MM.1S (cell line): ENCODE data around the gene FER.
A peak's percentile ranks its signal among the peaks of the same experiment; 100 is the strongest.

Source experiments
- DNase-seq: peaks from one replicate; pipeline ENCODE4 v3.0.0-alpha.2; 2015
- H2AFZ ChIP-seq: fragments of 300-600 bp; sonication (generic); 2 replicates; pipeline ENCODE4 v1.6.0; 2016; ENCODE audit warnings: antibody characterized with exemption, low read length
- H3F3A ChIP-seq: fragments of 300-600 bp; sonication (generic); 2 replicates; pipeline ENCODE4 v1.6.1; 2016; ENCODE audit warnings: mild to moderate bottlenecking, antibody characterized with exemption, low read length, moderate library complexity, mixed read lengths; ENCODE audit not compliant: insufficient read depth
- H3K27ac ChIP-seq: fragments of 300-600 bp; sonication (generic); 2 replicates; pipeline ENCODE4 v1.5.1; 2016; ENCODE audit warnings: mild to moderate bottlenecking, low read length
- H3K27me3 ChIP-seq: fragments of 300-600 bp; sonication (generic); replicated peaks from 2 replicates; pipeline ENCODE4 v1.6.0; 2016; ENCODE audit warnings: low read length; ENCODE audit not compliant: insufficient read depth
- H3K36me3 ChIP-seq: fragments of 300-600 bp; sonication (generic); replicated peaks from 2 replicates; pipeline ENCODE4 v1.6.1; 2016; ENCODE audit warnings: mild to moderate bottlenecking, low read length, mixed read lengths; ENCODE audit not compliant: insufficient read depth
- H3K4me1 ChIP-seq: fragments of 300-600 bp; sonication (generic); 2 replicates; pipeline ENCODE4 v1.6.1; 2016; ENCODE audit warnings: low read length, mixed read lengths
- H3K4me2 ChIP-seq: fragments of 300-600 bp; sonication (generic); 2 replicates; pipeline ENCODE4 v1.6.0; 2016; ENCODE audit warnings: low read depth, low read length
- H3K4me3 ChIP-seq: fragments of 300-600 bp; sonication (generic); 2 replicates; pipeline ENCODE4 v1.5.1; 2016; ENCODE audit warnings: low read length, mixed read lengths
- H3K79me2 ChIP-seq: fragments of 300-600 bp; sonication (generic); 2 replicates; pipeline ENCODE4 v1.6.1; 2016; ENCODE audit warnings: mixed run types, low read length, mixed read lengths
- H3K9ac ChIP-seq: fragments of 300-600 bp; sonication (generic); 2 replicates; pipeline ENCODE4 v1.6.1; 2016; ENCODE audit warnings: low read length, mixed read lengths
- H3K9me2 ChIP-seq: fragments of 300-600 bp; sonication (generic); replicated peaks from 2 replicates; pipeline ENCODE4 v1.6.1; 2016; ENCODE audit warnings: mild to moderate bottlenecking, low read length, mixed read lengths; ENCODE audit not compliant: insufficient read depth
- H3K9me3 ChIP-seq: fragments of 300-600 bp; sonication (generic); replicated peaks from 2 replicates; pipeline ENCODE4 v1.6.1; 2016; ENCODE audit warnings: mild to moderate bottlenecking, low read length, mixed read lengths; ENCODE audit not compliant: insufficient read depth
- H4K20me1 ChIP-seq: fragments of 300-600 bp; sonication (generic); 2 replicates; pipeline ENCODE4 v1.6.1; 2016; ENCODE audit warnings: mild to moderate bottlenecking, low read length, moderate library complexity, mixed read lengths; ENCODE audit not compliant: insufficient read depth
- CTCF ChIP-seq: fragments of 300-600 bp; sonication (generic); IDR thresholded peaks from 2 replicates; pipeline ENCODE4 v1.5.1; 2016; ENCODE audit warnings: antibody characterized with exemption, low read length, mixed read lengths
- EZH2 ChIP-seq: fragments of 300-600 bp; sonication (generic); optimal IDR thresholded peaks from 2 replicates; pipeline ENCODE3; 2017; ENCODE audit warnings: low read depth, mild to moderate bottlenecking, antibody characterized with exemption, low read length, mixed read lengths
- EZH2phosphoT487 ChIP-seq: fragments of 300-600 bp; sonication (generic); IDR thresholded peaks from 2 replicates; pipeline ENCODE4 v1.6.1; 2018; ENCODE audit warnings: antibody characterized with exemption, low read length

FER gene

GRCh38 chr5:109063223-109063622 is 315.5 kb downstream of the FER start:
- TF ChIP-seq EZH2 (no peak), CTCF (no peak), EZH2phosphoT487 (no peak)
- Histone ChIP-seq H3K27ac (no peak overlapping the region), H4K20me1 (no peaks in the 10 kb centered on the region), H3K4me3 (no peak overlapping the region), H3K9ac (no peak overlapping the region), H3K4me2 (no peak overlapping the region), H3K27me3 (no peaks in the 10 kb centered on the region), H3K9me3 (no peaks in the 10 kb centered on the region), H3K36me3 (no peaks in the 10 kb centered on the region), H3K4me1 (no peaks in the 10 kb centered on the region), H2AFZ (no peak overlapping the region), H3K9me2 (no peaks in the 10 kb centered on the region), H3K79me2 (no peaks in the 10 kb centered on the region), H3F3A (no peaks in the 10 kb centered on the region)
- DNase-seq = peak; percentile 2

DNA sequence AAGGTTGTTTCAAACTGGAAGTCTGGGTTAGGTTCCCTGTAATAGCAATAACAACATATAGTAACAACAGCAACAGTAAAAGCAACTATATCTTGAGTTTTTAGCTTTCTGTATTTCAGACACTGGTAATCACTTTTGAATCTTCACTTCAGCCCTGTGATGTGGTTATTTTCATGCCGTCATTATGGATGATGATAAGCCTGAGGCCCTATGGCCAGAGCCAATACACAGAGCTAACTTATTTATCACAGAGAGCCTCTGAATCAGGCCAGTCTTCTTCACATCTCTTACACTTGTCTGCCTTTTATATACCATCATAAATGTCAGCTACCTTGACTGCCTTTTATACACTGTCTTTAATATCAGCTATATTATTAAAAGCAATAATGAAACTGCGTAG is 329.0 kb downstream of the FER start:
- Histone ChIP-seq H3K4me2 (no peak overlapping the region), H3K4me3 (no peak overlapping the region), H3K79me2 (no peaks in the 10 kb centered on the region), H3K9me2 (no peaks in the 10 kb centered on the region), H3K27ac (no peak overlapping the region), H3K9ac (no peak overlapping the region), H2AFZ (no peak overlapping the region), H3K9me3 (no peaks in the 10 kb centered on the region), H4K20me1 (no peaks in the 10 kb centered on the region), H3F3A (no peaks in the 10 kb centered on the region), H3K4me1 (no peaks in the 10 kb centered on the region), H3K36me3 (no peaks in the 10 kb centered on the region), H3K27me3 (no peaks in the 10 kb centered on the region)
- TF ChIP-seq EZH2 = no peak
- no peak for TF ChIP-seq EZH2phosphoT487
- no peak for TF ChIP-seq CTCF
- no peak for DNase-seq

DNA sequence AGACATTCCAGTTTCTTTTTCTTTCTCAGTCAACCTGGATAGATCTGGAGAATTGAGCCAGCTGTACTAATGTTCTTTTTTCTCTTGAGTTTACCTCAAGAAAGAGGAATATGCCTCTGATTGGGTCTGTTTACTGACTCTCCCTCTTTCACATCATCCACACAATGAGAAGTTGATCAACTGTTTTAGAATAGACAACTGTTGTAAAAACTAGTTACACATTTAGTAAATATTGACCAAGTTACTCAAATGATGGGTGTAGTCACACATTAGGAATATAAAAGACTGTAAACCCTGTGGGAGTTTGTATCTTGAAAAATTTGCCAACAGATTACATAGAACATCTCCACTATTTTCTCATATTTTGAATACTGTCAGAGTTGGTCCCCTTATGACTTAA is 330.8 kb downstream of the FER start:
- Histone ChIP-seq H3K9me2 (no peaks in the 10 kb centered on the region), H3K9ac (no peak overlapping the region), H3K4me3 (no peak overlapping the region), H2AFZ (no peak overlapping the region), H3K4me2 (no peak overlapping the region), H3K4me1 (no peaks in the 10 kb centered on the region), H3K36me3 (no peaks in the 10 kb centered on the region), H3K79me2 (no peaks in the 10 kb centered on the region), H3K9me3 (no peaks in the 10 kb centered on the region), H4K20me1 (no peaks in the 10 kb centered on the region), H3F3A (no peaks in the 10 kb centered on the region), H3K27me3 (no peaks in the 10 kb centered on the region), H3K27ac (no peak overlapping the region)
- TF ChIP-seq EZH2 (no peak), EZH2phosphoT487 (no peak), CTCF (no peak)
- DNase-seq = no peak

- H3K4me1 ChIP-seq = no peaks in the 10 kb centered on the region
- no peaks in the 10 kb centered on the region for H3F3A ChIP-seq
- no peaks in the 10 kb centered on the region for H3K27me3 ChIP-seq
- DNase-seq = no peak
- H3K27ac ChIP-seq = no peak overlapping the region
- TF ChIP-seq EZH2 = no peak
- TF ChIP-seq CTCF = no peak
- no peak for TF ChIP-seq EZH2phosphoT487
- no peaks in the 10 kb centered on the region; the same call in 1 of the 2 replicates for H3K9me2 ChIP-seq
- H3K9ac ChIP-seq = no peak overlapping the region
- H3K4me3 ChIP-seq = no peak overlapping the region
- no peak overlapping the region for H2AFZ ChIP-seq
- H4K20me1 ChIP-seq = no peaks in the 10 kb centered on the region
- H3K4me2 ChIP-seq = no peak overlapping the region
- no peaks in the 10 kb centered on the region for H3K79me2 ChIP-seq
- no peaks in the 10 kb centered on the region for H3K9me3 ChIP-seq
- no peaks in the 10 kb centered on the region for H3K36me3 ChIP-seq
Observed at GRCh38 chr5:109080481-109080880, 332.8 kb downstream of the FER start.
